Skin epidermis (tissue), 12 donors: Measurements from ENCODE around the gene KDM4C.

ENCODE experiments used
- H3K27ac ChIP-seq, 21 experiments: fragments of 200-600 bp; sonication (generic) in 11 of 21; one replicate each; pipeline ENCODE4 v1.5.0; 2020; ENCODE audit warnings: mild to moderate bottlenecking in 3 of 21, inconsistent platforms in 2 of 21, moderate library complexity in 2 of 21
- H3K4me3 ChIP-seq, 7 experiments: fragments of 200-600 bp; sonication (generic) in 2 of 7; one replicate each; pipeline ENCODE4 v1.5.0; 2020; ENCODE audit warnings: inconsistent platforms in 2 of 7, mild to moderate bottlenecking in 2 of 7, moderate library complexity in 1 of 7

KDM4C gene

GRCh38 chr9:6845128-6845826, 87.5 kb downstream of the KDM4C start:
- H3K4me3 ChIP-seq, result no peak overlapping the region

GRCh38 chr9:6845880-6846279, 88.1 kb downstream of the KDM4C start:
- H3K27ac ChIP-seq, result no peak overlapping the region
- H3K4me3 ChIP-seq, result no peak overlapping the region

More at GRCh38 chr9:6845128-6845826, 87.5 kb downstream of the KDM4C start:
- no peak overlapping the region for H3K27ac ChIP-seq

GRCh38 chr9:6852243-6852963, 94.6 kb downstream of the KDM4C start:
- no peak overlapping the region for H3K27ac ChIP-seq
- H3K4me3 ChIP-seq, result no peak overlapping the region

GRCh38 chr9:6855860-6856259, 98.1 kb downstream of the KDM4C start:
- no peak overlapping the region for H3K27ac ChIP-seq
- H3K4me3 ChIP-seq, result no peak overlapping the region

GRCh38 chr9:6864102-6864501, 106.3 kb downstream of the KDM4C start:
- Histone ChIP-seq H3K4me3 (no peak overlapping the region), H3K27ac (no peak overlapping the region)

- H3K27ac ChIP-seq, result no peak overlapping the region
- no peak overlapping the region for H3K4me3 ChIP-seq
Measured at GRCh38 chr9:6869081-6869948, 111.5 kb downstream of the KDM4C start.

GRCh38 chr9:6870149-6870548, 112.4 kb downstream of the KDM4C start:
- Histone ChIP-seq H3K27ac (no peak overlapping the region), H3K4me3 (no peak overlapping the region)

- no peak overlapping the region for H3K27ac ChIP-seq
- H3K4me3 ChIP-seq, result no peak overlapping the region
Measured at GRCh38 chr9:6870650-6871477, 113.1 kb downstream of the KDM4C start.

GRCh38 chr9:6873857-6874256, 116.1 kb downstream of the KDM4C start:
- Histone ChIP-seq H3K4me3 (no peak overlapping the region), H3K27ac (no peak overlapping the region)

GRCh38 chr9:6876195-6876894, 118.6 kb downstream of the KDM4C start:
- Histone ChIP-seq H3K27ac (no peak overlapping the region), H3K4me3 (no peak overlapping the region)

- H3K4me3 ChIP-seq, result no peak overlapping the region
- H3K27ac ChIP-seq, result no peak overlapping the region
Measured at GRCh38 chr9:6877671-6878161, 119.9 kb downstream of the KDM4C start.

- Histone ChIP-seq H3K4me3 (no peak overlapping the region), H3K27ac (no peak overlapping the region)
Measured at GRCh38 chr9:6880626-6881025, 122.9 kb downstream of the KDM4C start.

GRCh38 chr9:6884101-6884500, 126.3 kb downstream of the KDM4C start:
- Histone ChIP-seq H3K4me3 (no peak overlapping the region), H3K27ac (no peak overlapping the region)

- H3K27ac ChIP-seq, result no peak overlapping the region
- H3K4me3 ChIP-seq, result no peak overlapping the region
Measured at GRCh38 chr9:6884990-6885389, 127.2 kb downstream of the KDM4C start.

GRCh38 chr9:6887051-6887450, 129.3 kb downstream of the KDM4C start:
- no peak overlapping the region for H3K4me3 ChIP-seq

GRCh38 chr9:6889868-6890267, 132.1 kb downstream of the KDM4C start:
- no peak overlapping the region for H3K4me3 ChIP-seq
- no peak overlapping the region for H3K27ac ChIP-seq

More at GRCh38 chr9:6887051-6887450, 129.3 kb downstream of the KDM4C start:
- H3K27ac ChIP-seq, result no peak overlapping the region

- Histone ChIP-seq H3K4me3 (no peak overlapping the region), H3K27ac (no peak overlapping the region)
Measured at GRCh38 chr9:6893350-6894131, 135.8 kb downstream of the KDM4C start.

GRCh38 chr9:6894135-6894534, 136.4 kb downstream of the KDM4C start:
- no peak overlapping the region for H3K27ac ChIP-seq
- H3K4me3 ChIP-seq, result no peak overlapping the region
